HepG2 (cell line): ENCODE data around the gene ATP6V0E1. TPM values are rescaled to one million over a fixed set of nuclear protein-coding genes. Genes with fewer than 3 reads are reported as not detected.
A peak's percentile ranks its signal among the peaks of the same experiment; 100 is the strongest.

Experiments used
- ETV5 ChIP-seq: IDR thresholded peaks from 2 replicates; pipeline ENCODE4 v1.6.1; 2018; ENCODE audit warnings: missing biosample characterization, missing genetic modification reagents, inconsistent platforms, borderline replicate concordance
- HINFP ChIP-seq: sonication (generic); formaldehyde crosslinking; IDR thresholded peaks from 2 replicates; pipeline ENCODE4 v1.4.0; 2020; ENCODE audit warnings: low read depth, mild to moderate bottlenecking, missing genetic modification reagents
- HNRNPK ChIP-seq: fragments of 200-400 bp; formaldehyde crosslinking; IDR thresholded peaks from 2 replicates; pipeline ENCODE4 v1.6.1; 2018; ENCODE audit warnings: low read length, low read depth, moderate library complexity, mild to moderate bottlenecking; ENCODE audit not compliant: poor library complexity, severe bottlenecking
- KLF9 ChIP-seq: IDR thresholded peaks from 2 replicates; pipeline ENCODE4 v1.6.1; 2016; ENCODE audit warnings: low read depth
- MBNL3 ChIP-seq: fragments of 250-450 bp; sonication (Bioruptor Pico); conservative IDR thresholded peaks from 2 replicates; pipeline ENCODE4 v1.8.0; 2022; ENCODE audit warnings: mild to moderate bottlenecking, inconsistent platforms
- MED1 ChIP-seq: sonication (generic); formaldehyde crosslinking; IDR thresholded peaks from 2 replicates; pipeline ENCODE4 v1.4.0; 2020; ENCODE audit warnings: missing genetic modification reagents
- RFX1 ChIP-seq: fragments of 450-650 bp; IDR thresholded peaks from 2 replicates; pipeline ENCODE4 v1.6.1; 2017
- RORA ChIP-seq: sonication (generic); formaldehyde crosslinking; IDR thresholded peaks from 2 replicates; pipeline ENCODE4 v1.5.0; 2020; ENCODE audit warnings: mild to moderate bottlenecking, missing genetic modification reagents, moderate library complexity
- SIX1 ChIP-seq: sonication (generic); formaldehyde crosslinking; IDR thresholded peaks from 2 replicates; pipeline ENCODE4 v1.4.0; 2020; ENCODE audit warnings: missing genetic modification reagents, borderline replicate concordance
- SMARCC2 ChIP-seq: fragments of 450-650 bp; IDR thresholded peaks from 2 replicates; pipeline ENCODE4 v1.6.1; 2017; ENCODE audit warnings: antibody characterized with exemption, mild to moderate bottlenecking
- ZHX1 ChIP-seq: sonication (generic); formaldehyde crosslinking; IDR thresholded peaks from 2 replicates; pipeline ENCODE4 v1.8.1; 2022; ENCODE audit warnings: low read depth, mild to moderate bottlenecking, missing genetic modification reagents
- ZNF101 ChIP-seq: sonication (generic); formaldehyde crosslinking; IDR thresholded peaks from 2 replicates; pipeline ENCODE4 v1.4.0; 2020; ENCODE audit warnings: mild to moderate bottlenecking, low read depth, missing genetic modification reagents, borderline replicate concordance
- ZNF263 ChIP-seq: sonication (generic); formaldehyde crosslinking; IDR thresholded peaks from 2 replicates; pipeline ENCODE4 v1.4.0; 2020; ENCODE audit warnings: missing genetic modification reagents
- ZNF530 ChIP-seq: sonication (generic); formaldehyde crosslinking; IDR thresholded peaks from 2 replicates; pipeline ENCODE4 v1.5.0; 2020; ENCODE audit warnings: low read depth, mild to moderate bottlenecking, missing genetic modification reagents
- ZNF710 ChIP-seq: sonication (generic); formaldehyde crosslinking; IDR thresholded peaks from 2 replicates; pipeline ENCODE4 v1.5.0; 2020; ENCODE audit warnings: mild to moderate bottlenecking, missing genetic modification reagents, borderline replicate concordance
- polyA plus RNA-seq, 8 experiments: library from polyadenylated mRNA; depleted of rRNA in 3 of 8; stranded (reverse) in 7 of 8; unstranded in 1 of 8; fragments of >200 nt; fragmentation: Illumina TruSeq in 4 of 8; extraction: Trizol in 4 of 8; gene quantifications; 2 replicates each; pipeline versions ENCODE4 v1.2.1 to v1.2.3, GENCODE V29; 2011 to 2016; ENCODE audit warnings: low read depth in 4 of 8, missing spikeins in 1 of 8, mixed read lengths in 1 of 8; ENCODE audit not compliant: insufficient read depth in 1 of 8
- total RNA-seq, 5 experiments: library from RNA; depleted of rRNA; stranded (reverse); fragments of >200 nt; fragmentation: Illumina TruSeq; extraction: Trizol; gene quantifications; 2 replicates each; pipeline ENCODE4 v1.2.3, GENCODE V29; 2016; ENCODE audit warnings: low read depth in 1 of 5
- TF ChIP-seq, protein P1 (sequence below), 2 experiments: sonication (generic) in 1 of 2; formaldehyde crosslinking in 1 of 2; IDR thresholded peaks; 2 replicates each; pipeline versions ENCODE4 v1.6.1 to v1.9.0; 2014 to 2022; ENCODE audit warnings: antibody characterized with exemption in 1 of 2, borderline replicate concordance in 1 of 2, inconsistent platforms in 1 of 2, low read depth in 1 of 2, missing genetic modification reagents in 1 of 2

ATP6V0E1 gene
- total and polyA plus RNA-seq, 2 of the 13 experiments (the other 11 are each of a cell fraction or from before 2014, with no cell fraction given) = 143 to 215 TPM

DNA sequence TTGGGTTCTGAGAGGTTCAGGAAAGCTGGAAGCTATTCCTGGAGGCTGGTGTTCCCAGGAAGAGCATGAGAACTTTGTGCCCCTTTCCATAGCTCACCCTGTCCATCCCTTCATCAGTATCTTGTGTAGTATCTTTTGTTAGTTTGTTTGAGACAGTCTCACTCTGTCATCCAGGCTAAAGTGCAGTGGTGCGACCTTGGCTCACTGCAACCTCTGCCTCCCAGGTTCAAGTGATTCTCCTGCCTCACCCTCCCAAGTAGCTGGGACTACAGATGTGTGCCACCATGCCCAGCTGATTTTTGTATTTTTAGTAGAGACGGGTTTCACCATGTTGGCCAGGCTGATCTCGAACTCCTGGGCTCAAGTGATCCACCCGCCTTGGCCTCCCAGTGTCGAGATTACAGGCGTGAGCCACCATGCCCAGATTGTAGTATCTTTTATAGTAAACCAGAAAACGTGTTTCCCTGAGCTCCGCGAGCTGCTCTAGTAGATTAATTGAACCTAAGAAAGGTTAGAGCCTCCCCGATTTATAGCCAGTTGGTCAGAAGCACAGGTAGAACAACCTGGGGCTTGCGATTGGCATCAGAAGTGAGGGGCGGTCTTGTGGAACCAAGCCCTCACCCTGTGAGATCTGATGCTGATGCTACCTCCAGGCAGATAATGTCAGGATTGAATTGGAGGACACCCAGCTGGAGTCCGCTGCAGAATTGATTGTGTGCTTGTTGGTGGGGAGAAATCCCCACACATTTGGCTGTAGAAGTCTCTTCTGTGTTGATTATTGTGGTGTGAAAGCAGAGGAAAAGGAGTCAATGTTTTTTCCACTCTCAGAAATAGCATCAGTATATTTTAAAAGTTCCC is 32.3 kb downstream of the ATP6V0E1 start (continued):
- TF ChIP-seq ZNF710 (CRISPR knock-in tag) (peak; percentile 89), HINFP (CRISPR knock-in tag) (no peak), SMARCC2 (no peak), ETV5 (CRISPR knock-in tag) (peak; percentile 34; the same call in 1 of the 2 replicates), RFX1 (no peak), ZNF101 (CRISPR knock-in tag) (no peak), KLF9 (CRISPR knock-in tag) (no peak), MBNL3 (CRISPR knock-in tag) (no peak), HNRNPK (no peak), SIX1 (no peak), ZNF263 (CRISPR knock-in tag) (no peak), ZHX1 (CRISPR knock-in tag) (no peak), RORA (CRISPR knock-in tag) (peak; percentile 19; the same call in 1 of the 2 replicates), MED1 (CRISPR knock-in tag) (peak; percentile 69), ZNF530 (CRISPR knock-in tag) (no peak)
- TF ChIP-seq, protein P1, sequence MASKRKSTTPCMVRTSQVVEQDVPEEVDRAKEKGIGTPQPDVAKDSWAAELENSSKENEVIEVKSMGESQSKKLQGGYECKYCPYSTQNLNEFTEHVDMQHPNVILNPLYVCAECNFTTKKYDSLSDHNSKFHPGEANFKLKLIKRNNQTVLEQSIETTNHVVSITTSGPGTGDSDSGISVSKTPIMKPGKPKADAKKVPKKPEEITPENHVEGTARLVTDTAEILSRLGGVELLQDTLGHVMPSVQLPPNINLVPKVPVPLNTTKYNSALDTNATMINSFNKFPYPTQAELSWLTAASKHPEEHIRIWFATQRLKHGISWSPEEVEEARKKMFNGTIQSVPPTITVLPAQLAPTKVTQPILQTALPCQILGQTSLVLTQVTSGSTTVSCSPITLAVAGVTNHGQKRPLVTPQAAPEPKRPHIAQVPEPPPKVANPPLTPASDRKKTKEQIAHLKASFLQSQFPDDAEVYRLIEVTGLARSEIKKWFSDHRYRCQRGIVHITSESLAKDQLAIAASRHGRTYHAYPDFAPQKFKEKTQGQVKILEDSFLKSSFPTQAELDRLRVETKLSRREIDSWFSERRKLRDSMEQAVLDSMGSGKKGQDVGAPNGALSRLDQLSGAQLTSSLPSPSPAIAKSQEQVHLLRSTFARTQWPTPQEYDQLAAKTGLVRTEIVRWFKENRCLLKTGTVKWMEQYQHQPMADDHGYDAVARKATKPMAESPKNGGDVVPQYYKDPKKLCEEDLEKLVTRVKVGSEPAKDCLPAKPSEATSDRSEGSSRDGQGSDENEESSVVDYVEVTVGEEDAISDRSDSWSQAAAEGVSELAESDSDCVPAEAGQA (IDR thresholded peaks at IDR 0.05; ENCODE audit: low read depth) = no peak
- TF ChIP-seq, protein P1 (CRISPR knock-in tag; IDR thresholded peaks at IDR 0.05; ENCODE audit: borderline replicate concordance) = no peak
